Osteoblast (primary cell): Measurements from ENCODE around the gene HYAL2. TPM values are rescaled to one million over a fixed set of nuclear protein-coding genes. Genes with fewer than 3 reads are reported as not detected.

Experiments
- DNase-seq: peaks from one replicate; pipeline ENCODE4 v3.0.0; 2011; ENCODE audit warnings: low spot score, mixed read lengths; ENCODE audit not compliant: insufficient read length; ENCODE audit errors: missing footprints
- H2AFZ ChIP-seq: 2 replicates; pipeline ENCODE4 v1.6.0; 2011; ENCODE audit warnings: mild to moderate bottlenecking, low read length
- H3K27ac ChIP-seq: 2 replicates; pipeline ENCODE4 v1.5.1; 2011; ENCODE audit warnings: mild to moderate bottlenecking, low read depth, low read length, moderate library complexity
- H3K27me3 ChIP-seq: 2 replicates; pipeline ENCODE4 v1.6.0; 2012; ENCODE audit warnings: mild to moderate bottlenecking, control low read depth, inconsistent platforms, low read length, moderate library complexity; ENCODE audit not compliant: insufficient read depth
- H3K36me3 ChIP-seq: 2 replicates; pipeline ENCODE4 v1.5.1; 2011; ENCODE audit warnings: mild to moderate bottlenecking, low read length, control low read depth, moderate library complexity; ENCODE audit not compliant: insufficient read depth
- H3K4me1 ChIP-seq: 2 replicates; pipeline ENCODE4 v1.5.1; 2011; ENCODE audit warnings: mild to moderate bottlenecking, low read length, control low read depth, moderate library complexity; ENCODE audit not compliant: insufficient read depth
- H3K4me2 ChIP-seq: 2 replicates; pipeline ENCODE4 v1.6.0; 2011; ENCODE audit warnings: mild to moderate bottlenecking, low read length; ENCODE audit not compliant: insufficient read depth
- H3K4me3 ChIP-seq: fragments of 200-600 bp; sonication (generic); 3 replicates; pipeline ENCODE4 v1.5.1; 2012; ENCODE audit warnings: mild to moderate bottlenecking, low read length, inconsistent platforms; ENCODE audit not compliant: insufficient read depth
- H3K79me2 ChIP-seq: 2 replicates; pipeline ENCODE4 v1.6.0; 2012; ENCODE audit warnings: mild to moderate bottlenecking, low read length, control low read depth, inconsistent platforms; ENCODE audit not compliant: insufficient read depth
- H3K9me3 ChIP-seq: 2 replicates; pipeline ENCODE4 v1.5.1; 2011; ENCODE audit warnings: low read depth, low read length, control low read depth
- H4K20me1 ChIP-seq: 2 replicates; pipeline ENCODE4 v1.6.0; 2012; ENCODE audit warnings: mild to moderate bottlenecking, low read length, control low read depth; ENCODE audit not compliant: insufficient read depth
- CTCF ChIP-seq: IDR thresholded peaks from 2 replicates; pipeline ENCODE4 v1.5.1; 2011; ENCODE audit warnings: mild to moderate bottlenecking, low read depth, low read length, moderate library complexity; ENCODE audit errors: extremely low read depth
- total RNA-seq: library from RNA; depleted of rRNA; stranded (reverse); fragments of >200 nt; gene quantifications from 2 replicates; pipeline ENCODE4 v1.2.3, GENCODE V29; 2012

Gene HYAL2
- total RNA-seq, 1 donor = 32.9 TPM

GRCh38 chr3:50327129-50327528 lies 4.6 kb upstream of the HYAL2 start:
- no peaks in the 10 kb centered on the region for H3K9me3 ChIP-seq
- H3K4me1 ChIP-seq = peaks cover 12% of the 10 kb centered on the region
- H2AFZ ChIP-seq = no peak overlapping the region
- no peaks in the 10 kb centered on the region for H3K27me3 ChIP-seq
- peaks cover 42% of the 10 kb centered on the region for H3K36me3 ChIP-seq
- H3K79me2 ChIP-seq = peaks cover 44% of the 10 kb centered on the region
- peak overlapping the region; percentile 99 for H3K4me2 ChIP-seq
- no peak for DNase-seq
- TF ChIP-seq CTCF = no peak
- peaks cover 25% of the 10 kb centered on the region for H4K20me1 ChIP-seq
- H3K4me3 ChIP-seq = peak overlapping the region; percentile 94
- H3K27ac ChIP-seq = peak overlapping the region; percentile 86

GRCh38 chr3:50326182-50326541 lies 3.6 kb upstream of the HYAL2 start:
- no peaks in the 10 kb centered on the region for H3K27me3 ChIP-seq
- peaks cover 16% of the 10 kb centered on the region for H4K20me1 ChIP-seq
- H3K9me3 ChIP-seq = no peaks in the 10 kb centered on the region
- peaks cover 16% of the 10 kb centered on the region for H3K4me1 ChIP-seq
- H3K4me2 ChIP-seq = no peak overlapping the region
- H3K4me3 ChIP-seq = no peak overlapping the region
- peaks cover 33% of the 10 kb centered on the region for H3K36me3 ChIP-seq
- H3K27ac ChIP-seq = no peak overlapping the region
- no peak for DNase-seq
- no peak for TF ChIP-seq CTCF
- no peak overlapping the region for H2AFZ ChIP-seq
- peaks cover 35% of the 10 kb centered on the region for H3K79me2 ChIP-seq

- peaks cover 31% of the 10 kb centered on the region for H3K79me2 ChIP-seq
- H3K27ac ChIP-seq = no peak overlapping the region
- peaks cover 13% of the 10 kb centered on the region for H4K20me1 ChIP-seq
- no peak overlapping the region for H3K4me3 ChIP-seq
- H3K4me1 ChIP-seq = peaks cover 17% of the 10 kb centered on the region
- H3K36me3 ChIP-seq = peaks cover 28% of the 10 kb centered on the region
- no peak for DNase-seq
- H3K27me3 ChIP-seq = no peaks in the 10 kb centered on the region
- TF ChIP-seq CTCF = no peak
- no peak overlapping the region for H3K4me2 ChIP-seq
- H2AFZ ChIP-seq = no peak overlapping the region
- no peaks in the 10 kb centered on the region for H3K9me3 ChIP-seq
Measured at GRCh38 chr3:50325497-50326181, 3.1 kb upstream of the HYAL2 start.

GRCh38 chr3:50325113-50325480 lies 2.6 kb upstream of the HYAL2 start:
- H3K27me3 ChIP-seq = no peaks in the 10 kb centered on the region
- H3K4me3 ChIP-seq = no peak overlapping the region
- no peak for DNase-seq
- H3K36me3 ChIP-seq = peaks cover 22% of the 10 kb centered on the region
- no peak overlapping the region for H3K27ac ChIP-seq
- H2AFZ ChIP-seq = no peak overlapping the region
- H3K4me1 ChIP-seq = peaks cover 22% of the 10 kb centered on the region
- TF ChIP-seq CTCF = no peak
- H3K79me2 ChIP-seq = peaks cover 33% of the 10 kb centered on the region
- no peak overlapping the region for H3K4me2 ChIP-seq
- H4K20me1 ChIP-seq = peaks cover 14% of the 10 kb centered on the region
- H3K9me3 ChIP-seq = no peaks in the 10 kb centered on the region
